Stimulated activated CD4-positive, alpha-beta T cell treated with anti-CD3 and anti-CD28 coated beads, Interleukin-15, amount 100 ng/mL, for 48 hours (primary cell): Measurements from ENCODE around the gene RHCG.

Experiments used
- DNase-seq, 2 donors: peaks; one replicate each; pipeline ENCODE4 v3.0.0-alpha.2; 2020; ENCODE audit warnings: low read depth in 2 of 2

The RHCG gene

DNA sequence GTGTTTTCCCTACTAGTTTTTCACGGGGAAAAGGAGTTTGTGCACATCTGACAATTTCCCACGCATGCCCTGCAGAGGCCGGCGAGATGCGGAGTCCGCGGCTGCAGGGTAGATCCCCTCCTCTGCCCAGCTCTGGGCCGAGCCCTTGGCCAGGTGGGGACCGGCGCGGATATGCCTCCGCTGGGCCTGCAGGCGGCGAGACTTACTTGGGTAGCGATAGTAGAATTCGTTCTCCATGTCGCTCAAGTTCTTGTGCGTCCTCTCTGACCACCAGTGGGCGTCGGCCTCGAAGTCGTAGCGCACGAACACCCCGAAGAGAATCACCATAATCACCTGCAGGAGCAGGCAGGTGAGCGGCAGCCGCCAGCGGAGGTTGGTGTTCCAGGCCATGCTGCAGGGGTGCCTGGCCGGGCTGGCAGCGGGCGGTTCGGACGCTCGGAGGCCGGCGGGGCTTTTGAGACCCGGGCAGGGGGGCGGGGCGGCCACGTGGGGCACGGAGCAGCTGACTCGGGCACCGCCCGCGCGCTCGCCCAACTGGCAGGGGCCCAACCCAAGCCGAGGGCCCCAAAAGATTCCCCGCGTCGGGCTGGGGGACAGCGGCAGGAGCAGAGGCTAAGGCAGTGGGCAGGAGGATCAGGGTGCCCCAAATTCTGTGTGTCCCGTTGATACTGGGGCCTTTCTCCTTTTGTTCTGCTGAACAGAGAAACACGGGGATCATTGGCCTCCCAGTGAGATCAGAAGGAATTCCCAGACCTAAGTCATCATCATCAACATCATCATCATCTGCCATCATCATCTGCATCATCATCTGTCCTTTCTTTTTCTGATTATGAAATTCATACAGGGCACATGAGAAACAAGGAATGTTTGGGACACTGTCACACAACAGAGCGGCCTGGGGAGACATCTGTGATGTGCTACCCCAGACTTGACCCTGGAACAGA is at the start of gene RHCG:
Gene RHCG (minus strand): TSS at position 429 of the 944 bp plus-strand sequence. CDS start 39 bp downstream, at position 390.
- DNase-seq = no peak

DNA sequence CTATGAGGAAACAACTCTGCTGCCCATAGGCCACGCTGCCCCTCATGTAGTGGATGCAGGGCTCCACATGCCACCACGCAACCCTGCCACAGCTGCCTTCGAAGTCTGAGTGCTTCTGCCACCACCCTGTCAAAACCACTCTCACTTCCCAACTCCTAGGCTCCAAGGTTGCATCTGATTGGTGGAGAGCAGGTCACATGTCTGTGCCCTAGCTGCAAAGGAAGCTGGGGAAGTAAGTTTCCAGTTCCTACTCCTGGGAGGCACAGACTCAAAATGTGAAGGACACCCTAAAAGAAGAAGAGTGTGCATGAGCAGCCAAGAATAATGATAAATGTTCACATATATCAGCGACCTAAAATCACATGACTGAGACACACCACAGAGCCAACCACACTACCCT is 47.0 kb upstream of the RHCG start:
- DNase-seq = no peak

DNA sequence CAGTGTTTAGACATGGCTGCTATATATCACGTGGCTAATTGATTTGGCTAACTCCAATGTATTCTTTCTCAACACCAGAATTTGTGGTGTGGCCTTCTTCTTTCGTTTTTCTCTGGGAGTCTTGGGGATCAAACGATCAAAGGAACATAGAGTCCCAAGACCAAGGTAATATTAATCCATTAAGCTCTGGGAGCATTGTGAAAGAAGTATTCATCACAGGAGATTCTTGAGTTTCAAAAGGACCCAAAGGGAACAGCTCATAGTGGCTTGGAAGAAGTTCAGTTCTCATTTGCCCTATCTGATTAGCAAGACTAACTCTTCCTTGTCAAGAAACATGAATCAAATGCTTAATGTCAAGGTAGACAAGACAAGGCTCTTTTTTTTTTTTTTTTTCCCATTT is 46.0 kb upstream of the RHCG start:
- DNase-seq = no peak

DNA sequence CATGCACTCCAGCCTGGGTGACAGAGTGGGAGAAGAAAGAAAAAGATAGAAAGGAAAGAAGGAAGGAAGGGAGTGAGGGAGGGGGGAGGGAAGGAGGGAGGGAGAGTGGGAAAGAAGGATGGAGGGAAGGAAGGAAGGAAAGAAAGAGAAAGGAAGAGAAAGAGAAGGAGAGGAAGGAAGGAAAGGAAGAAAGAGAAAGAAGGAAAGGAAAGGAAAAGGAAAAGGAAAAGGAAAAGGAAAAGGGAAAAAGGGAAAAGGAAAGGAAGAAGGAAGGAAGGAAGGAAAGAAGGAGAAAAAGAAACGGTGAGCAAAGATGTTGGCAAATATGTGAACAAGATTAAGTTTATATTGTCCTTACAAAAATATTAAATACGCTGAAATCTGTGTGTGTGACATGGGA is 42.6 kb upstream of the RHCG start:
- DNase-seq = no peak

DNA sequence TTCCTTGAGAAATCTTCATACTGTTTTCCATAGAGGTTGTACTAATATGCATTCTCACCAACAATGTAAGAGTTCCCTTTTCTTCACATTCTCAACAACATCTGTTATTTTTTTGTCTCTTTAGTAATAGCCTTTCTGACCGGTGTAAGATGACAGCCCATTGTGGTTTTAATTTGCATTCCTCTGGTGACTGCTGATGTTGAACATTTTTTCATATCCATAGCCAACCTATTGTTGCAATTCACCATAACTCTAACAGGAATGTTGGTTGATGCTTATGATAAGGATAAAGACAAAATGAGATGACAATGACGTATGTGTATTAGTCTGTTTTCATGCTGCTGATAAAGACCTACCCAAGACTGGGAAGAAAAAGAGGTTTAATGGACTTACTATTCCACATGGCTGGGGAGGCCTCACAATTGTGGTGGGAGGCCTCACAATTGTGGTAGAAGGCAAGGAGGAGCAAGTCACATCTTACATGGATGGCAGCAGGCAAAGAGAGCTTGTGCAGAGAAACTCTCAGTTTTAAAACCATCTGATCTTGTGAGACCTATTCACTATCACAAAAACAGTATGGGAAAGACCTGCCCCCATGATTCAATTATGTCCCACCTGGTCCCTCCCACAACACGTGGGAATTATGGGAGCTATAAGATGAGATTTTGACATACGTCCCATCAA is 37.6 kb upstream of the RHCG start:
- DNase-seq = no peak

DNA sequence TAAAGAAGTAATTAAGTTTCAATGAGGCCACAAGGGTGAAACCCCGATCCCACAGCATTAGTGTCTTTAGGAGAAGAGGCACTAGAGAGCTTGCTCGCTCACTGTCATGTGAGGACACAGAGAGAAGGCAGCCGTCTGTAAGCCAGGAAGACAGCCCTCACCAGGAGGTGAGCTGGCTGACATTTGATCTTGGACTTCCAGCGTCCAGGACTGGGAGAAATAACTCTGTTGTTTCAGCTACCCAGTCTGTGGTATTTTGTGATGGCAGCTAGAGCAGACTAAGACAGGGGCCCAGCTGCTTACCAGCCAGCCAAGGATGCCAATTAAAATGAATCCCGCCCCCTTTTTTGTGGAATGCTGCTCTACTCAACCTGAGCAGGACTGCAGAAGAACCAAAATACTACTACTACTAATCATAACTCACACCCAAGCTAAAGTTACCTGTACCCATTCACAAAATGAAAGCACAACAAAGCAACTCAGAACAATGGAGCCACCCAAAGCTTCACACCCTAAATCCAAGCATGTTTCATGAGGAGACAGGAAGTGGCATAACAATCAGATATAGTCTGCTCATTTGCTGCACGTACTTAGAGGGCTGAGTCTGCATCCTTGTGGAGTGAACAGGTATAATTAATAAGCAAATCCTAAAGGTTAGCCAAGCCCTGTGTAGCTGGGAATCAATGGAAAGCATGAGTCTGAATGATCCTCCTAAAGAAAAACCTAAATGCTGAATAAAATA is 35.6 kb upstream of the RHCG start:
- DNase-seq = no peak

DNA sequence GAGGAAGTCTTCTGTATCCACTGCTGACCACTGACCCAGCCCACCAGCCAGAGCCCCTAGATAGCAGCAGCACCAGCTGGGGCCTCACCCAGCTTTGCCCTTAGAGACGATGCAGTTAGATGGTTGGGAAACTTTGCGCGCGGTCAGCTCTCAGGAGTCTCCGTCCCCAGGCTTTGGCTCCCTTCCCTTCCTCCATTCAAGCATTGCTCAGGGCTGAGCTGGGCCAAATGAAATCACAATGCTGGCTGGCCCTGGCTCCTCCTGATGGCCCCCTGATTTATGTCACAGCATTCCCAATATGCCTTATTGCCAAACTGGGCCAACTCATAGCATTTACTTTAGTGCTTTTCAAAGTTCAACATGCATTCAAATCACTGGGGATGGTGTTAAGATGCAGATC is 34.6 kb upstream of the RHCG start:
- DNase-seq = no peak

DNA sequence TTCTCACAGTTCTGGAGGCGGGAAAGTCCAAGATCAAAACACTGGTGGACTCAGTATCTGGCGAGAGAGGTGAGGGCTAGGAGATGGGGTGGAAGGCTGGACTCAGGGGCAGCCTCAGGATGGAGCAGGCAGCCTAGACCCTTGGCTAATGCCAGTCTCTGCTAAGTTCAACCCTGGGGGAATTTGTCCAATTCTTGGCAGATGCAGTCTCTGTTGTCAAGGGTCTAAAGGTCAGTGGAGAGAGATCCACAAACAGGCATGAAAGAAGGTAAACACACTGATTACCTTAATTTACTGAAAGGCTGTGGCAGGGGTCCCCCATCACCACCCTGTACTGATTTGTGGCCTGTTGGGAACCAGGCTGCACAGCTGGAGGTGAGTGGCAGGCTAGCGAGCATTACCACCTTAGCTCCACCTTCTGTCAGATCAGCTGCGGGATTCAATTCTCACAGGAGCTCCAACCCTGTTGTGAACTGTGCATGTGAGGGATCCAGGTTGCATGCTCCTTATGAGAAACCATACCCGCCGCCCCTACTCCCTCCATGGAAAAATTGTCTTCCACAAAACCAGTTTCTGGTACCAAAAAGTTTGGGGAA is 32.5 kb upstream of the RHCG start:
- no peak for DNase-seq

DNA sequence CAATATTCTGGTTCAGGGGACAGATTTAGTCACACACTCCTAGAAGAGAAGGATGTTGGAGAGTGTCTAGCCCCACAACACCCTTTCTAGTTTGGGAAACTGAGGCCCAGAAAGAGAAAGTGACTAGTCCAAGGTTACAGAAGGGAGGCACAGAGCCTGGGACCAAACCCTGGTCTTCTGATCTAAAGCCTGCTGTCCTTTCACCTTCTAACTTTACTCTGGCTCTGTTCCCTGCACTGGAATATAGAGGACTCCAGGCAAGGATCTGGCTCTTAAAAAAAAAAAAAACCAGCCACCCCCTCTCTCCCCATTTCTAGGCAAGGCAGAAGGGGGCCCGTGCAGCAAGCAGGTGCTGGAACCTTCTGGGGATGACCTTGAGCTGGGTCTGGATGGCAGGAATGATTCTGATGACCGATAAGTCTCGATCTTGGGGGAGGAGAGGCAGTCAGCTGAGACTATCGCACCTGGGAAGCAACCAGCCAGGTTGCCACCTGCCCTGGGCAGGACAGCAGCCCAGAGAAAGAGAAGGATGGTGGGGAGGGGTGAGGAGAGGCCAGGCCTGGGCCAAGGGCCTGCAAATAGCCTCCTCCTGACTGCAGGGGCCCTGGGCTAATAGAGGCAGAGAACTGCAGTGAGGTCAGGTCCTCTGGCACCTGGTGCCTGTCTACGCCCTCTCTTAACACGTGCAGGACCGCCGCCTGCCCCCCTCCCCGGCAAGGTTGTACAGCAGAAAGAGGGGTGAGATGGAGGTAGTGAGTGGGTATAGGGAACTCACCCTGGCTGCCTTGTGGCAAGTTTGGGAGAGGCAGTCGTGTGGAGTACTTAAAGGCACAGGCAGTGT is 30.4 kb upstream of the RHCG start:
- no peak for DNase-seq

DNA sequence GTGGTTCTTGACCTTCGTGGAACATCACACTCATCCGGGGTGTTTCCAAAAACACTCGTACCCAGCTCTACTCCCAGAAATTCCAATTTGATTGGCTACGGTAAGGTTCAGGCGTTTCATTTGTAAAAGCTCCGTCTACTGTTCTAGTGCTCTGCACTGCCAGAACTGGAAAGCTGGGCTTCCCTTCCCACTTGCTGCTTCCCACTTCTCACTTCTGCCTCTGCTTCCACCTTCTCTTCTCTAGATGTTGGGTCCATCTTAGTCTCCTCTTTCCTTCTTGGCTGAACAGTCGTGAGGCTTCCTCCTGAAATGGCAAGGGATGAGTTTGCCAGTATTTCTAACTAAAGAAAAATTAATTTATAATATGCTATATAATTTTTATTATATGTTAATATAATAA is 29.8 kb upstream of the RHCG start:
- no peak for DNase-seq

DNA sequence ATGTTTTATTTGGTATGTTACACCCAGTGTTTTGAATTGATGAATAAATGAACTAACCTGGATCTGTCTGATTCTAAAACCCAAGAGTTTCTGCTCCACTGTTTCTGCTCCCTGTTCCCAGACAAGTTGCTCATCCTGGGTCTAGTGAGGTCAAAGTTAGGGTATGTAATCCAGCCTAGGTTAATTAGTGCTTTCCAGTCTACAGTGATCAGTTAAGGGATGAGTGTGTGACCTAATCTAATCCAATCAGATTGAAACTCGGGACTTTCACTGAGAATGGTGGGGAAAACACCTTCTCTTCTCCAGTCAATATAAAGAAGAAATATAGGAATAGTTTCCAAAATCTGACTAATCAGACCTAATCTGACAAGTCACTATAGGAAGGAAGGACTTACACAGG is 27.8 kb upstream of the RHCG start:
- DNase-seq = no peak

DNA sequence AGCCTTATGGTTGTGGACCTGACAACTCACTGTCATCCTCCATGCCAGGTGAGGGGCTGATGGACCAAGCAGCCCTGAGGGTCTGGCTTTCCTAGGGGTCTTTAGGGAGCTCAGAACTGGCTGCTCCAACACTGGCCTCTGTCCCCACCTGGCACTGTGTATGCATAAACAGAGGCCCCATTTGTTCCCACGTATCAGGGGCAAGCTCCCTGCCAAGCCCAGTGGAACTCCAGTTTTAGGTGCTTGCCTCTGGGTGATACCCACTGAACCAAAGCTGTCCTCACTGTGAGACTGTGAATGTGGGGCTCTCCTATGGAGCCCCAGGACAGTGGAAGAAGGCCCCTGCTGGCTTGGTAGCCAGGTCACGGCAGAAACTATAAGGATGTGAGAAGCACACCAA is 26.7 kb upstream of the RHCG start:
- no peak for DNase-seq

DNA sequence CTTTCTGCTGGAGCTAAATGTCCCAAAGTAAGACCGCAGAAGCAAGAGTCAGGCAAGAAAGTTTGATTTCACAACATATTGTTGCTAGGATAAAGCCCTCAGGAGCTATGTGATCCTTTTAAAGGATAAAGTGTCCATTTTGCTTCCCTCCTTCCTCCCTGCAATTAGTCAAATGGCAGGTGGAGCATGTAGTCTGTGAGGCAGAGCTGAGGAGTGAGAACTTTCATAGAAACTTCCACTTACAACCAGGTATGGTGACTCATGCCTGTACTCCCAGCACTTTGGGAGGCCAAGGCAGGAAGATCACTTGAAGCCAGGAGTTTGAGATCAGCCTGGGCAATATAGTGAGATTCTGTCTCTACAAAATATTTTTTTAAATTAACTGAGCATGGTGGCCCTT is 25.2 kb upstream of the RHCG start:
- DNase-seq = no peak

DNA sequence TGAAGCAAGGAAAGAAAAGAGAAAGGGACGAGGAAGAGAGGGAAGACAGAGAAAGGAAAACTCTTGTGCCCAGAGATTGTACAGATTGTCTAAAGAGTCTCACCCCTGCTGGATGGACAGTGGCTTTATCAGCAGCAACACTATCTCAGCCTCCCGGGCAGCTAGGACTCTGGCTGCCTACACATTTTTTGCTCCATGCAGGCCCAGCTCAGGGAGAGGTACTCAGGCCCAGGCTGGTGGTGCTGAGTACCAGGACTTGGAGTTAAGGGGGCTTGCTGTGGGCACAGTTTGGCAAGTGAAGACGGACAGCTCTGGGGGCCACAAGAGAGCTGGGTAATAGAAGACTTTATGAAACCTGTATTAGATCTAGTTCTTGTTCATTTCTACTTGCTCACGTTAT is 19.1 kb upstream of the RHCG start:
- DNase-seq = no peak

DNA sequence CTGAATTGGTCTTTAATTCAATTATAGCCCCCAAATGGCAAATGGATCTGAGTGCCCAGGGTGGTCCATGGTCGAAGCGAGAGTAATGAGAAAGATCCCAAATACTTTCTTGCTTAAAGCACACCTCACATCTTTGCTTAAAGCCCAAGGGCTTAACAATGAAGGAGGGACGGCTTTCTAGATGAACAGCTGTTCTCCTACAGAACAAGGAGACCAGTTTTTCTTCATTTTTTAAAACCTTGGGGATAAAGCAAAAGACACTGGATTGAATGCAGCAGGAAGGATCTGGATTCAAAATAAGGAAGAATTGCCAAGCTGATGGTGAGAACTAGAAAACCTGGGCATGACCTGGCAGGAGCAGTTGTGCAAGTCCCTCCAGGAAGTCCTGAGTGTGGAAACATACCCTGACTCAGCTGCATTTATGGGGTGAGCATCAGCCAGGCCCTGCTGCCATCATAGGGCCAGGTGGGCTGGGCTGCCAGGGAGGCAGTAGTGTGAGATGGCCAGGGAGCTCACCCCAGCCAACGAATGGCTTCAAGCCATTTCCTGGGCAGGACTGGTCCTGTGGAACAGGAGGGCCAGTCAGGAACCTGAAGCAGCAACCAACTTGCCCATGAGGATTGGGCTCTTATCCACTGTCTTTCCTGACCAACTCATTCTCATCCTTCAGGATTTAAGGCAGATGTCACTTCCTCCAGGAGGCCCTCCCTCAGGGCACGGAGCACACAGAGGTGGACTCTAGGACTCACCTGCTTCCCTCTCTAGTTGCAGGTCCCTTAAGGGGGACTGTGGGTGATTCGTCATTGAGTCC is 18.4 kb upstream of the RHCG start:
- no peak for DNase-seq

DNA sequence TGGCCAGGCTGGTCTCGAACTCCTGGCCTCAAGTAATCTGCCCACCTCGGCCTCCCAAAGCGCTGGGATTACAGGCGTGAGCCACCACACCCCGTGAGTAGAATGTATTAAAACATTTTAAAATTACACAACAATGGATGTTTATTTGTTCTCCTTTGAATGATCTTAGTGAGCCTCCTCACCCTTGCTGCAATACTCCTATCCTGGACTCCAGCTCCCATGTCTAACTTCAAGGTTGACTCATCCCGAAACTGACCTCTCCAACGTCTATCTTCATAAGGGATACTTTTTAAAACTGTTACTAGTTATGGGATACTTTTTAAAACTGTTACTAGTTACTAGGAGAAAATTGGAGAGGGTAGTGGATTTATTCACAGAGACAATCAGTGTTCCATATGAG is 17.8 kb upstream of the RHCG start:
- DNase-seq = no peak

DNA sequence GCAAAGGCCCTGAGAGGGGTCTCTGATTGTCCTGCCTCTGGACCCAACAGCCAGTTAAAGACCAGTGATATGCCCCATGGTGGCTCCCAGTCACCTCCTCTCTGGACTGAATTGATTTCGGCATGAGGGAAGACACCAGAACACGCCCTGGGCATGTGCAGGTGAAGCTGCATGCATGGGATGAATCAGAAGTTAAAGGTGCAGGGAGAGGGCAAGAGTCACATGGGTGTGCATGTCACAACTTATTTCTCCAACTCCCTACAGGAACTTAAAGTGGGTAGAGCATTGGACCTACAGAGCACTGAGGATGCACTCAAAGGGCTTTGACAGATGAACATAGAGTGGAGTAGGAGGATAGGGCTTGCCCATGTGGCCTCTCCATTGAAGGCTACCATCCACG is 16.9 kb upstream of the RHCG start:
- DNase-seq = no peak

DNA sequence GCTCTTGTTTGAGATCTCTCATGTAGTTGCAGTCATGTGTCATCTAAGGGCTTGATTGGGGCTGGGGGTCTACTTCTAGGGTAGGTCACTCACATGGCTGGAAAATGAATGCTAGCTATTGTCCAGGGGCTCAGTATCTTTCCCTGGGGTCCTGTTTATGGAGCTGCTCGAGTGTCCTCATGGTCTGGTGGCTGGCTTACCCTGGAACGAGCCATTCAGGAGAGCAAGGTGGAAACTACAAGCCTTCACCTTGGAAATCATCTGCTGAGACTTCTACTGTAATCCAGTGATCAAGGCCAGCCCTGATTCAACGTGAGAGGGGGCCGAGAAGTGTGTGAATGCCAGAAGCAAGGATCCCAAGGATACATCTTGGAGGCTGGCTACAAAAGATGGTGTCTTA is 16.2 kb upstream of the RHCG start:
- DNase-seq = no peak

DNA sequence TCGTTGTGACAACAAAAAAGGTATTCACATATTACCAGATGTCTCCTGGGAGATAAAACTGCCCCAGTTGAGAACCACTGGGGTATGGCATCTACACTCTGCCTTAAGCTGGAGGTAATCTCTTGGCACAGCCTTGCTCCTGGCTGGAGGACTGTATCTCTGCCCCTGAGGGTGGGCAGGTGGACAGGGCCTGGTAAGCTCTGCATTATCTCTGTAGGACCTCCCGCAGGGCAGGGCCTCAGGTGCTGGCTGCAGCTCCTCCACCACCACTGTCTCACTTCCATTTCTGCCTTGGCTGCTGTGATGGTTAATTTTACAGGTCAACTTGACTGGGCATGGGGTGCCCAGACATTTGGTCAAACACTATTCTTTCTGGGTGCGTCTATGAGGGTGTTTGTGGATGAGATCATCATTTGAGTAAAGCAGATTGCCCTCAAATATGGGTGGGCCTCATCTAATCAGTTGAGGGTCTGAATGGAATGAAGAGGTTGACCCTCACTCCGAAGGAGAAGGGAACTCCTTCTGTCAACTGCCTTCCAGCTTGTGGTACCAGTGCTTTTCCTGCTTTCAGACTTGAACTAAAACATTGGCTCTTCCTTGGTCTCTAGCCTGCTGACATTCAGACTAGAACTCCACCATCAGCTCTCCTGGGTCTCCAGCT is 9.8 kb upstream of the RHCG start:
- DNase-seq = no peak

DNA sequence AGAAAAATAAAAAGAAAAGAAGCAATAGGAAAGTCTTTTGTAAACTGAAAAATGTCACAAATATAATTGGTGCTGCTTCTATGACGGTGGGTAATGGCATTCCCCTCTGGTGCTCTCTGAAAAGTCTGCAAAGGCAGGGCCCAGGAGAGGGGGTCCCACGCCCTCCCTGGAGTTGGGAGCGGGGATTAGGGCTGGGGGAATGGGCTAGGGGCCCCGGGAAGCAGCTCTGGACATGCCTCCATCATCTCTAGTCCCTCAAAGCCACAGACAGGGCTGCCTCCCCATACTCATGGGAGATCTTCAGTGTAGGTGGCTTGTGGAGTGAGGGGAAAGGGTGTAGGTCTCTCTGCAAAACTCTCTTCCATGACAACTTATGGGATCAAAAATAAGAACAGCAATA is 7.8 kb upstream of the RHCG start:
- no peak for DNase-seq
